GM20000 (cell line): ENCODE results near the gene ARMC9.

Experiments
- DNase-seq: peaks from one replicate; pipeline ENCODE4 v3.0.0; 2012; ENCODE audit warnings: low spot score
- TF ChIP-seq, protein P1 (sequence below): IDR thresholded peaks from 2 replicates; pipeline ENCODE4 v1.5.1; 2012; ENCODE audit warnings: mild to moderate bottlenecking, control low read depth; ENCODE audit errors: extremely low read depth, missing control alignments

The ARMC9 gene

DNA sequence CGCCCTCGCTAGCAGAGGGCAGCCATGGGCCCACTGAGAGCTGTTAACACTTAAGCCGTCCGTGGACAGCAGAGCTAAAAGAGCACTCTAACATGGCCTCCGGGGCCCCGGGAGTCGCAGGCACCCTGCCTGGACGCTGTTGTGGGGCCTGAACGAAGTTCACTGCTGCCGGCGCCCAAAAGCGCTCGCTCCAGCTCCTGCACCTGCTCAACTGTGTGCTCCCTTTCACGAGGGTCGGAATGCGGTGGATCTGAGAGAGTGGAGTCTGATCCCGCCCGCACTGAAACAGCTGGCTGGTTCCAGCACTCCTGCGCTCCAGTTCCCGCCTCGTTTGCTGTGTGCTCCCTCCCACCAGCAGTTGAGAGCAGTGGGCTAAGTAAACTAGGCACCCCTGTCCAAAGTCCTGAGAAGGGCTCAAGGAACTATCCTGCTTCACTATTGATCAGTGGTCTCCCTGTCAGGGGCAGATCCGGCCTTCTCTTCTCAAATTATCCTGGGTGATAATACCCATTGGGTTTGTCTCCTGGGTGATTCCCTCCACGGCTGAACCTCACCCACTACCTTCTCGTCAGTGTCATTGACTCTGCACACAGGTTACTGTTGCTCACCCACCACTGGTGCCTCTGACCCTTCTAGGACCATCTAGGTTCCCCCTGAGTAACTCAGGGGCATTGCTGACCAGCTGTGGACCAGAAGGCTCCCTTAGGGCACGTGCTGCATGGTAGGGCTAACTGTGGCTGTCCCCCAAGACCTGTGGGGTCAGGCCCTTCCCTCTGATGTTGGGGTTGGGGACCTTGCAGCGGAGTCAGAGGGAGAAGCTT is 220.6 kb downstream of the ARMC9 start:
- DNase-seq, result no peak
- TF ChIP-seq, protein P1, sequence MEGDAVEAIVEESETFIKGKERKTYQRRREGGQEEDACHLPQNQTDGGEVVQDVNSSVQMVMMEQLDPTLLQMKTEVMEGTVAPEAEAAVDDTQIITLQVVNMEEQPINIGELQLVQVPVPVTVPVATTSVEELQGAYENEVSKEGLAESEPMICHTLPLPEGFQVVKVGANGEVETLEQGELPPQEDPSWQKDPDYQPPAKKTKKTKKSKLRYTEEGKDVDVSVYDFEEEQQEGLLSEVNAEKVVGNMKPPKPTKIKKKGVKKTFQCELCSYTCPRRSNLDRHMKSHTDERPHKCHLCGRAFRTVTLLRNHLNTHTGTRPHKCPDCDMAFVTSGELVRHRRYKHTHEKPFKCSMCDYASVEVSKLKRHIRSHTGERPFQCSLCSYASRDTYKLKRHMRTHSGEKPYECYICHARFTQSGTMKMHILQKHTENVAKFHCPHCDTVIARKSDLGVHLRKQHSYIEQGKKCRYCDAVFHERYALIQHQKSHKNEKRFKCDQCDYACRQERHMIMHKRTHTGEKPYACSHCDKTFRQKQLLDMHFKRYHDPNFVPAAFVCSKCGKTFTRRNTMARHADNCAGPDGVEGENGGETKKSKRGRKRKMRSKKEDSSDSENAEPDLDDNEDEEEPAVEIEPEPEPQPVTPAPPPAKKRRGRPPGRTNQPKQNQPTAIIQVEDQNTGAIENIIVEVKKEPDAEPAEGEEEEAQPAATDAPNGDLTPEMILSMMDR, result no peak

DNA sequence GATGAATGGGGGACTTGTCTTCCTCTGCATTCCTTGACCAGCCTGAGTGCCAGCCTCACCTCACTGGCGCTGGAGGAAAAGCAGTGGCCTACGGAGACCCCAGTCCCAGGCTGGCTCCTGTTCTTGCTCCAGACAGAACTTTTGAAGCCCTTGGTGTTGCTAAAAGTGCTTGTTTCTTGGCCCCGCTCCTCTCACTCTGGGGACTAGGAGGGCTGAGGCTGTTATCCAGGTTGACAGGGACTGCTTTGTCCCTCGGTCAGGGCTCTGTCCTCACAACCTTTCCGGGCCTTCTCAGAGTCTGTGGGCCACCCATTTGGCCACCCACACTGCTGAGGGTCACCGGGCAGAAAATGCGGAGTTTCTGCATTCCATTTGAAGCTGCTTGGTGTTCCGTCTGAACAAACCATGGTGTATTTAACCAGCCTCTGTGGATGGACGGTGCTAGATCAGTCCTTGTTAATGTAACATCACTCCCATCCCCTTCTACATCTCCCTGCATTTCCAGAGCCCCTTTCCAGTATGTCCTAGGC is 222.7 kb downstream of the ARMC9 start:
- TF ChIP-seq, protein P1, result no peak
- DNase-seq, result no peak

DNA sequence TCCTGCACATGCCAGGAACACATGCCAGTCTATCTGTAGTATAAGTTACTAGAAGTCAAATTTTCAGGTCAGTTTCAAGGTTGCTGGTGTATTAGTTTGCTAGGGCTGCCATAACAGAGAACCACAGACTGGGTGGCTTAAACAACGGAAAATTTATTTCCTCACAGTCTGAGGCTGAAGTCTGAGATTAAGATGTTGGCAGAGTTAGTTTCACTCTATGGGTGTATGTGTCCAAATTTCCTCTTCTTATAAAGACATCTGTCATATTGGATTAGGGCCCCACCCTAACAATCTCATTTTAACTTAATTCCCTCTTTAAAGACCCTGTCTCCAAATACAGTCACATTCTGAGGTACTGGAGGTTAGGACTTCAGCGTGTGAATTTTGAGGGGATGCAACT is 223.6 kb downstream of the ARMC9 start:
- TF ChIP-seq, protein P1, result no peak
- DNase-seq, result no peak

DNA sequence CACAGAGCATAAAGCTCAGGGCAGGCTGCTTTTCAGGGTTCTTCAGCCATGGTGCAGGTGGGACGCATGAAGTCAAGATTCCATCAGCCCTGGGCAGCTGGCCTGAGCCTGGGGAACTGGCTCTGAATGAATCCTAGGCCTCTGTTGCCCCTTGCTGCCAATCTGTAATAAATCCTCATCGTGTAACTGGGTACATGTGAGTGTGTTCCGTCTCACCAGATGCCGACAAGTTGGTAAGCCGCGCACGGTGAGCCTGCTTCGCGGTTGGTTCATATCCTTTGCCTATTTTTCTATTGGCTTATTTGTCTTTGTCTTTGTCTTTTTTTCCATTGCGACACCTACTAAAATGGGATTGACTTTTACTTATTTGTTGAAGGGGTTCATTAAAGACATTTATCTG is 224.7 kb downstream of the ARMC9 start:
- no peak for DNase-seq
- TF ChIP-seq, protein P1, result no peak
